HG03095 (cell line): ENCODE results near the gene IDS.

Experiments
- ATAC-seq: cut with Tn5 transposase; IDR thresholded peaks from one replicate; pipeline ENCODE4 v1.9.1; 2021; ENCODE audit warnings: moderate library complexity; ENCODE audit not compliant: unreplicated experiment

Gene IDS

GRCh38 chrX:149462849-149463248 lies 42.3 kb downstream of the IDS start:
- ATAC-seq: no peak

- no peak for ATAC-seq
These were observed 43.4 kb downstream of the IDS start for GRCh38 chrX:149461746-149462145.

GRCh38 chrX:149458586-149458985 lies 46.5 kb downstream of the IDS start:
- no peak for ATAC-seq

- ATAC-seq: no peak
These were observed 48.4 kb downstream of the IDS start for GRCh38 chrX:149456476-149457245.

- no peak for ATAC-seq
These were observed 49.2 kb downstream of the IDS start for GRCh38 chrX:149455934-149456333.

GRCh38 chrX:149453906-149454822 lies 50.9 kb downstream of the IDS start:
- ATAC-seq: no peak

- no peak for ATAC-seq
These were observed 52.1 kb downstream of the IDS start for GRCh38 chrX:149453030-149453429.

- ATAC-seq: no peak
These were observed 71.7 kb downstream of the IDS start for GRCh38 chrX:149433451-149433850.

GRCh38 chrX:149433051-149433450 lies 72.1 kb downstream of the IDS start:
- ATAC-seq: no peak
